ENCODE results near the gene CCDC171.

- TF ChIP-seq CTCF (IDR thresholded peaks at IDR 0.05; ENCODE audit: low read length), result no peak
- TF ChIP-seq EZH2 (IDR thresholded peaks at IDR 0.05; ENCODE audit: borderline replicate concordance, low read length), result no peak
These were observed 191.4 kb downstream of the CCDC171 start for GRCh38 chr9:15744196-15744595.

All from OCI-LY1 (cell line).